ENCODE results near the gene SMYD2.

SMYD2 gene

GRCh38 chr1:214306269-214306668 lies 25.3 kb downstream of the SMYD2 start:
- Histone ChIP-seq H3K27ac (replicated peaks; ENCODE audit: low read length) (no peak overlapping the region), H3K14ac (ENCODE audit: low read length) (no peak overlapping the region), H2AFZ (ENCODE audit: low read length) (no peak overlapping the region), H2AK5ac (ENCODE audit: low read depth, low read length) (no peak overlapping the region), H2BK5ac (ENCODE audit: low read length) (no peak overlapping the region), H3K4me1 (ENCODE audit: control insufficient read depth in 2 of 2, insufficient read depth in 1 of 2, low read depth in 1 of 2, low read length in 2 of 2) (peaks cover 0 to 4% of the 10 kb centered on the region in 2 donors), H2BK15ac (ENCODE audit: low read length) (no peak overlapping the region), H3K4ac (ENCODE audit: low read length) (no peak overlapping the region), H2BK120ac (ENCODE audit: low read depth, low read length) (no peak overlapping the region), H3K23ac (ENCODE audit: low read depth, low read length, poor library complexity) (no peak overlapping the region), H3K4me3 (ENCODE audit: low read length in 2 of 2) (no peak overlapping the region), H3K27me3 (ENCODE audit: control insufficient read depth in 3 of 3, insufficient read depth in 3 of 3, low read depth in 1 of 3, low read length in 3 of 3) (no peaks in the 10 kb centered on the region), H3K36me3 (replicated peaks in 1 of 2; ENCODE audit: control insufficient read depth in 2 of 2, insufficient read depth in 2 of 2, low read length in 2 of 2) (no peaks in the 10 kb centered on the region), H4K8ac (ENCODE audit: low read depth, low read length) (no peak overlapping the region), H4K91ac (ENCODE audit: low read depth, low read length, poor library complexity) (no peak overlapping the region), H2BK12ac (ENCODE audit: low read length) (no peak overlapping the region), H3K18ac (ENCODE audit: low read length) (no peak overlapping the region), H3K4me2 (ENCODE audit: insufficient read depth, low read length, poor library complexity, severe bottlenecking) (no peak overlapping the region), H3K9me3 (replicated peaks in 1 of 2; ENCODE audit: control insufficient read depth in 2 of 2, insufficient read depth in 1 of 2, low read depth in 1 of 2, low read length in 2 of 2) (no peaks in the 10 kb centered on the region), H3K79me1 (ENCODE audit: low read depth, low read length) (no peaks in the 10 kb centered on the region), H3K9ac (ENCODE audit: low read depth, low read length, poor library complexity) (no peak overlapping the region)
- no peak for DNase-seq (ENCODE audit: low spot score)
- WGBS, 2 donors (ENCODE audit: extremely low coverage in 2 of 2, insufficient read length in 2 of 2, insufficient replicate concordance in 1 of 2) = no CpG with 5 or more reads among the region's 6 CpGs

DNA sequence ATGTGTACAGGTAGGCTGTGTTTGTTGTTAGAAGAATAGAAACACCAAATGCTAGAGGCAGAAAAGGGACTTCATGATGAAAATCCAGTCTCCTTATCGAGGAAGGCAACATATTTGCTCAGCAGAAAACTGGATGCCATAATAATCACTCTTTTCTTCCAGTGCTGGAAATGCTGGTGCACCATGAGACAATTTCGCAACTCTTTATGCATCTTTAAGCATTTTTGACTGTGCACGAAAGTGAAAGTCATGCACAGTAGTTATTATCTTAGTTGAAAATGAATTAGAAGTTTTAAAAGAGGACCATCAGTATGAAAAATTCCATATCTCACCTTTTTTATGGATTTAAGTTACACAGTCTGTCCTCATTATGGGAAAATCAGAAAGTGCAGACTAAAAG lies 29.1 kb downstream of the SMYD2 start:
- Histone ChIP-seq H3K4ac (ENCODE audit: low read length) (no peak overlapping the region), H2BK5ac (ENCODE audit: low read length) (no peak overlapping the region), H3K4me3 (ENCODE audit: low read length in 2 of 2) (no peak overlapping the region), H3K9ac (ENCODE audit: low read depth, low read length, poor library complexity) (no peak overlapping the region), H3K4me2 (ENCODE audit: insufficient read depth, low read length, poor library complexity, severe bottlenecking) (no peak overlapping the region), H2AFZ (ENCODE audit: low read length) (no peak overlapping the region), H3K27ac (replicated peaks; ENCODE audit: low read length) (no peak overlapping the region), H3K79me1 (ENCODE audit: low read depth, low read length) (no peaks in the 10 kb centered on the region), H2AK5ac (ENCODE audit: low read depth, low read length) (no peak overlapping the region), H3K27me3 (ENCODE audit: control insufficient read depth in 3 of 3, insufficient read depth in 3 of 3, low read depth in 1 of 3, low read length in 3 of 3) (no peaks in the 10 kb centered on the region), H4K91ac (ENCODE audit: low read depth, low read length, poor library complexity) (no peak overlapping the region), H3K36me3 (replicated peaks in 1 of 2; ENCODE audit: control insufficient read depth in 2 of 2, insufficient read depth in 2 of 2, low read length in 2 of 2) (no peaks in the 10 kb centered on the region), H4K8ac (ENCODE audit: low read depth, low read length) (no peak overlapping the region), H3K18ac (ENCODE audit: low read length) (no peak overlapping the region), H2BK120ac (ENCODE audit: low read depth, low read length) (no peak overlapping the region), H3K14ac (ENCODE audit: low read length) (no peak overlapping the region), H3K4me1 (ENCODE audit: control insufficient read depth in 2 of 2, insufficient read depth in 1 of 2, low read depth in 1 of 2, low read length in 2 of 2) (peaks cover 10 to 12% of the 10 kb centered on the region in 2 donors), H2BK15ac (ENCODE audit: low read length) (no peak overlapping the region), H3K23ac (ENCODE audit: low read depth, low read length, poor library complexity) (no peak overlapping the region), H2BK12ac (ENCODE audit: low read length) (no peak overlapping the region), H3K9me3 (replicated peaks in 1 of 2; ENCODE audit: control insufficient read depth in 2 of 2, insufficient read depth in 1 of 2, low read depth in 1 of 2, low read length in 2 of 2) (no peaks in the 10 kb centered on the region)
- no CpG with 5 or more reads among the region's 3 CpGs for WGBS, 2 donors (ENCODE audit: extremely low coverage in 2 of 2, insufficient read length in 2 of 2, insufficient replicate concordance in 1 of 2)
- no peak for DNase-seq (ENCODE audit: low spot score)

DNA sequence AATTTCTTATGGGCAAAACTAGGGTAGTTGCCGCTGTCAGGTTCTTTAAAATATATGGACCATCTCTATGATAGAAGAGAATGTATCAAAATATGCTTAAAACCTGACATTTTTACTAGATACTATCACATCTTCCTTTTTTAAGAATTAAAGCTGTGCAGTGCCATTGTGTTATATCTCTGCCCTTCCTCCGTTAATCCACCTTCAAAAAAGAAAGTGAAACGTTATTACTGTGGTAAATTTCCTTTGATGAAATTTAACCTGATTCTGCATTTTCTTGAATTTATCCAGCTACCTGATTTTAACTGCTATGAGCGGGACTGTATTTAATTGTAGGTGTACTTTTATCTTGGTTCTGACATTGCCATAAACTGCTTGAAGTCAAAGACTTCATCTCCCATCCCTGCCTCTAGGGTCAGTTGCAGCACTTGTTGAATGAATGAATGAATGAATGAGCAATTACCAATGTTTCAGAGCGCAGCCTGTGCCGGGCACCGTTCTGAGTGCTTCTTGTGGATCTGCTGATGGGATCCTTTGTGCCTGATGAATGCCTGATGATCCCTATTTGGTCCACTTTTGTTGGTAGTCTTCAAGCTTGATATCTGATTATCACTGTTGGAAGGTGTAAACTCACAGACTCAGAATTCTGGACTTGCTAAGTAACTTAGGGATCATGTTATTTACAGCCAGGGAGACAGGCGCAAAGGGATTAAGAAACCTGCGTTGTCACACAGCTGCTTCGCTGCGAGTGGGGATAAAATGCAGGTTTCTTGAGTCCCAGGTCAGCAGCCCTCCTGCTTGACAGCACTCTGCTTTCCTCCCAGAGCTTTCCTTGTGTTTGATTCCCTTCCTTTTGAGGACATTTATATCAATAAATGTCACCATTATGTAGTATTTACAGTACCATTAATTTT lies 30.1 kb downstream of the SMYD2 start:
- H2AK5ac ChIP-seq (ENCODE audit: low read depth, low read length) = no peak overlapping the region
- no CpG with 5 or more reads among the region's 11 CpGs for WGBS, 2 donors (ENCODE audit: extremely low coverage in 2 of 2, insufficient read length in 2 of 2, insufficient replicate concordance in 1 of 2)
- no peak overlapping the region for H3K23ac ChIP-seq (ENCODE audit: low read depth, low read length, poor library complexity)
- H3K4ac ChIP-seq (ENCODE audit: low read length) = no peak overlapping the region
- H2BK15ac ChIP-seq (ENCODE audit: low read length) = no peak overlapping the region
- H3K27me3 ChIP-seq (ENCODE audit: control insufficient read depth in 3 of 3, insufficient read depth in 3 of 3, low read depth in 1 of 3, low read length in 3 of 3) = no peaks in the 10 kb centered on the region
- H2BK5ac ChIP-seq (ENCODE audit: low read length) = no peak overlapping the region
- peaks cover 0 to 9% of the 10 kb centered on the region in 2 donors for H3K36me3 ChIP-seq (replicated peaks in 1 of 2; ENCODE audit: control insufficient read depth in 2 of 2, insufficient read depth in 2 of 2, low read length in 2 of 2)
- peaks cover 0 to 2% of the 10 kb centered on the region in 2 donors for H3K9me3 ChIP-seq (replicated peaks in 1 of 2; ENCODE audit: control insufficient read depth in 2 of 2, insufficient read depth in 1 of 2, low read depth in 1 of 2, low read length in 2 of 2)
- no peak overlapping the region for H3K4me3 ChIP-seq (ENCODE audit: low read length in 2 of 2)
- no peak overlapping the region for H3K18ac ChIP-seq (ENCODE audit: low read length)
- DNase-seq (ENCODE audit: low spot score) = no peak
- no peak overlapping the region for H3K14ac ChIP-seq (ENCODE audit: low read length)
- peaks cover 10 to 13% of the 10 kb centered on the region in 2 donors for H3K4me1 ChIP-seq (ENCODE audit: control insufficient read depth in 2 of 2, insufficient read depth in 1 of 2, low read depth in 1 of 2, low read length in 2 of 2)
- H2AFZ ChIP-seq (ENCODE audit: low read length) = no peak overlapping the region
- H4K91ac ChIP-seq (ENCODE audit: low read depth, low read length, poor library complexity) = no peak overlapping the region
- H3K27ac ChIP-seq (replicated peaks; ENCODE audit: low read length) = no peak overlapping the region
- no peak overlapping the region for H3K9ac ChIP-seq (ENCODE audit: low read depth, low read length, poor library complexity)
- H3K79me1 ChIP-seq (ENCODE audit: low read depth, low read length) = no peaks in the 10 kb centered on the region
- no peak overlapping the region for H2BK12ac ChIP-seq (ENCODE audit: low read length)
- H3K4me2 ChIP-seq (ENCODE audit: insufficient read depth, low read length, poor library complexity, severe bottlenecking) = no peak overlapping the region
- H2BK120ac ChIP-seq (ENCODE audit: low read depth, low read length) = no peak overlapping the region
- H4K8ac ChIP-seq (ENCODE audit: low read depth, low read length) = no peak overlapping the region

DNA sequence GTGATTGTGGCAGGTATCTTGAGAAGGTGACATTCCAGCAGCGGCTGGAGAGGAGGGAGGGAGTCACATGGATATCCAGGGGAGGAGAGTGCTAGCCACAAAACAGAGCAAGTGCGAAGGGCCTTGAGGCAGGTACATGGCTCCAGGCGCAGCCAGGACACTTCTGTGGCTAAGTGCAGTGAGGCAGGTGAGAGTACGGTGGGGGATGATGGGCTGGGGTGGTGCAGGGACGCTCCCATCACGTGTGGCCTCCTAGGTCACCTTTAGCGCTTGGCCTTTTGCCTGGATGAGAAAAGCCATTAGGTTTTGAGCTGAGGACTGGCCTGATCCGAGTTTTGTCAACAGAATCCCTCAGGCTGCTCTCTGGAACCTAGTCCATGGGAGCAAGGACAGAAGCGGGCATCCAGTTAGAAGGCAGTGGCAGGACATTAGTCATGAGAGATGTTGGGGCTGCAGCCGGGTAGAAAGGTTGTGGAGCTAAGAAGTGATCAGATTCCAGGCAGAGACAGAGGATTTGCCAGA lies 31.6 kb downstream of the SMYD2 start:
- Histone ChIP-seq H3K36me3 (replicated peaks in 1 of 2; ENCODE audit: control insufficient read depth in 2 of 2, insufficient read depth in 2 of 2, low read length in 2 of 2) (peaks cover 0 to 9% of the 10 kb centered on the region in 2 donors), H3K18ac (ENCODE audit: low read length) (peak overlapping the region; percentile 65), H3K27ac (replicated peaks; ENCODE audit: low read length) (no peak overlapping the region), H2BK120ac (ENCODE audit: low read depth, low read length) (no peak overlapping the region), H2BK15ac (ENCODE audit: low read length) (peak overlapping the region; percentile 71), H3K4me3 (ENCODE audit: low read length in 2 of 2) (no peak overlapping the region), H3K4me1 (ENCODE audit: control insufficient read depth in 2 of 2, insufficient read depth in 1 of 2, low read depth in 1 of 2, low read length in 2 of 2) (peaks cover 10 to 13% of the 10 kb centered on the region in 2 donors), H4K91ac (ENCODE audit: low read depth, low read length, poor library complexity) (no peak overlapping the region), H3K14ac (ENCODE audit: low read length) (no peak overlapping the region), H3K23ac (ENCODE audit: low read depth, low read length, poor library complexity) (no peak overlapping the region), H2BK5ac (ENCODE audit: low read length) (no peak overlapping the region), H4K8ac (ENCODE audit: low read depth, low read length) (no peak overlapping the region), H3K27me3 (ENCODE audit: control insufficient read depth in 3 of 3, insufficient read depth in 3 of 3, low read depth in 1 of 3, low read length in 3 of 3) (no peaks in the 10 kb centered on the region), H2AFZ (ENCODE audit: low read length) (no peak overlapping the region), H3K9me3 (replicated peaks in 1 of 2; ENCODE audit: control insufficient read depth in 2 of 2, insufficient read depth in 1 of 2, low read depth in 1 of 2, low read length in 2 of 2) (peaks cover 0 to 2% of the 10 kb centered on the region in 2 donors), H3K9ac (ENCODE audit: low read depth, low read length, poor library complexity) (no peak overlapping the region), H3K4ac (ENCODE audit: low read length) (no peak overlapping the region), H2AK5ac (ENCODE audit: low read depth, low read length) (no peak overlapping the region), H3K4me2 (ENCODE audit: insufficient read depth, low read length, poor library complexity, severe bottlenecking) (no peak overlapping the region), H2BK12ac (ENCODE audit: low read length) (peak overlapping the region; percentile 33), H3K79me1 (ENCODE audit: low read depth, low read length) (no peaks in the 10 kb centered on the region)
- WGBS, 2 donors (ENCODE audit: extremely low coverage in 2 of 2, insufficient read length in 2 of 2, insufficient replicate concordance in 1 of 2) = no CpG with 5 or more reads among the region's 10 CpGs
- DNase-seq (ENCODE audit: low spot score) = no peak
